Endothelial cell (in vitro differentiated cells): ENCODE measurements around the gene CACNA1D. TPM values are rescaled to one million over a fixed set of nuclear protein-coding genes. Genes with fewer than 3 reads are reported as not detected.

Experiments
- DNase-seq: peaks from one replicate; pipeline ENCODE4 v3.0.0; 2021; ENCODE audit warnings: low spot score
- H3K27ac Mint-ChIP-seq: one replicate; pipeline ENCODE4 v1.8.0; 2021; ENCODE audit warnings: mixed read lengths, inconsistent platforms; ENCODE audit not compliant: unreplicated experiment
- H3K27me3 Mint-ChIP-seq: one replicate; pipeline ENCODE4 v1.8.0; 2021; ENCODE audit warnings: mild to moderate bottlenecking, moderate library complexity, mixed read lengths, inconsistent platforms; ENCODE audit not compliant: unreplicated experiment
- H3K36me3 Mint-ChIP-seq: one replicate; pipeline ENCODE4 v1.8.0; 2021; ENCODE audit warnings: mild to moderate bottlenecking, low read depth, mixed read lengths, inconsistent platforms; ENCODE audit not compliant: unreplicated experiment
- H3K4me1 Mint-ChIP-seq: one replicate; pipeline ENCODE4 v1.8.0; 2021; ENCODE audit warnings: mild to moderate bottlenecking, mixed read lengths, inconsistent platforms; ENCODE audit not compliant: unreplicated experiment
- H3K4me3 Mint-ChIP-seq: one replicate; pipeline ENCODE4 v1.8.0; 2021; ENCODE audit warnings: mild to moderate bottlenecking, mixed read lengths, inconsistent platforms; ENCODE audit not compliant: unreplicated experiment
- H3K9me3 Mint-ChIP-seq: one replicate; pipeline ENCODE4 v1.8.0; 2021; ENCODE audit warnings: mixed read lengths, inconsistent platforms; ENCODE audit not compliant: unreplicated experiment
- CTCF ChIP-seq: fragments of 200-600 bp; sonication (generic); IDR thresholded peaks from one replicate; pipeline ENCODE4 v1.5.0; 2021; ENCODE audit warnings: antibody characterized with exemption; ENCODE audit not compliant: unreplicated experiment
- total RNA-seq: library from RNA; stranded (reverse); fragmentation: NEBNext Ultra II Directional; extraction: Animal tissue kit (Norgen Biotek cat#: 25700); gene quantifications from one replicate; pipeline ENCODE4 v1.2.1, GENCODE V29; 2021; ENCODE audit not compliant: unreplicated experiment

The CACNA1D gene
- total RNA-seq, 1 donor from 2014 or later: 208 TPM

- Mint-ChIP-seq H3K36me3 (peaks cover 11% of the 10 kb centered on the region), H3K27me3 (no peaks in the 10 kb centered on the region), H3K9me3 (no peaks in the 10 kb centered on the region), H3K4me1 (peaks cover 22% of the 10 kb centered on the region), H3K4me3 (no peak overlapping the region), H3K27ac (no peak overlapping the region)
- DNase-seq: no peak
- no peak for TF ChIP-seq CTCF
These were observed 188.4 kb downstream of the CACNA1D start for GRCh38 chr3:53682807-53683206.

GRCh38 chr3:53688066-53688465 lies 193.7 kb downstream of the CACNA1D start:
- H3K27me3 Mint-ChIP-seq: no peaks in the 10 kb centered on the region
- no peak for DNase-seq

GRCh38 chr3:53688989-53689388 lies 194.6 kb downstream of the CACNA1D start:
- no peak overlapping the region for H3K4me3 Mint-ChIP-seq
- H3K4me1 Mint-ChIP-seq: peaks cover 25% of the 10 kb centered on the region
- no peaks in the 10 kb centered on the region for H3K9me3 Mint-ChIP-seq
- no peak for TF ChIP-seq CTCF
- H3K27ac Mint-ChIP-seq: no peak overlapping the region
- no peak for DNase-seq
- H3K27me3 Mint-ChIP-seq: no peaks in the 10 kb centered on the region
- peaks cover 5% of the 10 kb centered on the region for H3K36me3 Mint-ChIP-seq

More at GRCh38 chr3:53688066-53688465, 193.7 kb downstream of the CACNA1D start:
- peaks cover 27% of the 10 kb centered on the region for H3K4me1 Mint-ChIP-seq
- H3K4me3 Mint-ChIP-seq: no peak overlapping the region
- TF ChIP-seq CTCF: no peak
- H3K27ac Mint-ChIP-seq: no peak overlapping the region
- no peaks in the 10 kb centered on the region for H3K9me3 Mint-ChIP-seq
- peaks cover 5% of the 10 kb centered on the region for H3K36me3 Mint-ChIP-seq

- Mint-ChIP-seq H3K9me3 (no peaks in the 10 kb centered on the region), H3K27ac (no peak overlapping the region), H3K4me1 (peaks cover 25% of the 10 kb centered on the region), H3K36me3 (peaks cover 5% of the 10 kb centered on the region), H3K27me3 (no peaks in the 10 kb centered on the region), H3K4me3 (no peak overlapping the region)
- no peak for TF ChIP-seq CTCF
- no peak for DNase-seq
These were observed 195.3 kb downstream of the CACNA1D start for GRCh38 chr3:53689681-53690080.

- Mint-ChIP-seq H3K36me3 (peaks cover 5% of the 10 kb centered on the region), H3K27ac (no peak overlapping the region), H3K27me3 (no peaks in the 10 kb centered on the region), H3K9me3 (no peaks in the 10 kb centered on the region), H3K4me1 (peaks cover 25% of the 10 kb centered on the region), H3K4me3 (no peak overlapping the region)
- no peak for TF ChIP-seq CTCF
- DNase-seq: no peak
These were observed 196.1 kb downstream of the CACNA1D start for GRCh38 chr3:53690521-53690920.
